Mammary epithelial cell (primary cell): ENCODE results near the gene PLEKHG4B.
"Not testable (repeated sequence)": the region's sequence is repeated elsewhere in the genome, so short reads cannot be mapped to it uniquely, and the experiment has no call there.

Experiments used
- EZH2 ChIP-seq: IDR thresholded peaks from 2 replicates; pipeline ENCODE4 v1.6.1; 2012; ENCODE audit warnings: low read length, inconsistent platforms, borderline replicate concordance
- TF ChIP-seq, protein P1 (sequence below), 2 donors: IDR thresholded peaks in 1 of 2; conservative IDR thresholded peaks in 1 of 2; 2 replicates each; pipeline ENCODE4 v1.5.1; 2011 to 2012; ENCODE audit warnings: inconsistent platforms in 2 of 2, low read length in 2 of 2, mild to moderate bottlenecking in 2 of 2, control low read depth in 1 of 2, low read depth in 1 of 2; ENCODE audit not compliant: insufficient read depth in 1 of 2; ENCODE audit errors: extremely low read depth in 1 of 2

DNA sequence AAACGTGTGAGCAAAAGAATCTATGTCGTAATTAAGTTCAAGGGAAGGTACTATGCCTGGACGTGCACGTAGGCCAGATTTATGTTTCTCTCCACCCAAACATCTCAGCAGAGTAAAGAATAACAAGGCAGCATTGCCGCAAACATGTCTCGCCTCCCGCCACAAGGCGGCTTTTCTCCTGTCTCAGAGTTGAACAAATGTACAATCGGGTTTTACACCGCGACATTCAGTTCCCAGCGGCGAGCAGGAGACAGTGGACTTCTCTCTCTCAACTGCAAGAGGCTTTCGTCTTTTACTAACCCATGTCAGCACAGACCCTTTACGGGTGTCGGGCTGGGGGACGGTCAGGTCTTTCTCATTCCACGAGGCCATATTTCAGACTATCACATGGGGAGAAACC lies 105.1 kb downstream of the PLEKHG4B start:
- not testable (repeated sequence) for TF ChIP-seq EZH2
- TF ChIP-seq, protein P1, sequence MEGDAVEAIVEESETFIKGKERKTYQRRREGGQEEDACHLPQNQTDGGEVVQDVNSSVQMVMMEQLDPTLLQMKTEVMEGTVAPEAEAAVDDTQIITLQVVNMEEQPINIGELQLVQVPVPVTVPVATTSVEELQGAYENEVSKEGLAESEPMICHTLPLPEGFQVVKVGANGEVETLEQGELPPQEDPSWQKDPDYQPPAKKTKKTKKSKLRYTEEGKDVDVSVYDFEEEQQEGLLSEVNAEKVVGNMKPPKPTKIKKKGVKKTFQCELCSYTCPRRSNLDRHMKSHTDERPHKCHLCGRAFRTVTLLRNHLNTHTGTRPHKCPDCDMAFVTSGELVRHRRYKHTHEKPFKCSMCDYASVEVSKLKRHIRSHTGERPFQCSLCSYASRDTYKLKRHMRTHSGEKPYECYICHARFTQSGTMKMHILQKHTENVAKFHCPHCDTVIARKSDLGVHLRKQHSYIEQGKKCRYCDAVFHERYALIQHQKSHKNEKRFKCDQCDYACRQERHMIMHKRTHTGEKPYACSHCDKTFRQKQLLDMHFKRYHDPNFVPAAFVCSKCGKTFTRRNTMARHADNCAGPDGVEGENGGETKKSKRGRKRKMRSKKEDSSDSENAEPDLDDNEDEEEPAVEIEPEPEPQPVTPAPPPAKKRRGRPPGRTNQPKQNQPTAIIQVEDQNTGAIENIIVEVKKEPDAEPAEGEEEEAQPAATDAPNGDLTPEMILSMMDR (conservative IDR thresholded peaks at IDR 0.05 in 1 of 2, IDR thresholded peaks at IDR 0.05 in 1 of 2; ENCODE audit: extremely low read depth in 1 of 2, insufficient read depth in 1 of 2, low read depth in 1 of 2, low read length in 2 of 2): not testable (repeated sequence)
